Fibroblast of lung (primary cell): ENCODE results near the gene SH2D2A. TPM values are rescaled to one million over a fixed set of nuclear protein-coding genes. Genes with fewer than 3 reads are reported as not detected.

Experiments used
- DNase-seq, 2 donors: peaks; one replicate each; pipeline versions ENCODE4 v3.0.0 to v3.0.0-alpha.2; 2010; ENCODE audit warnings: low read depth in 2 of 2
- H2AFZ ChIP-seq: 2 replicates; pipeline ENCODE4 v1.5.1; 2012; ENCODE audit warnings: low read length, control low read depth, inconsistent platforms
- H3K27ac ChIP-seq: 2 replicates; pipeline ENCODE4 v1.5.1; 2011; ENCODE audit warnings: low read length, control low read depth; ENCODE audit not compliant: insufficient read depth
- H3K27me3 ChIP-seq: 2 replicates; pipeline ENCODE4 v1.5.1; 2011; ENCODE audit warnings: mild to moderate bottlenecking, low read length; ENCODE audit not compliant: control insufficient read depth, insufficient read depth
- H3K36me3 ChIP-seq: 2 replicates; pipeline ENCODE4 v1.5.1; 2011; ENCODE audit warnings: low read length; ENCODE audit not compliant: control insufficient read depth, insufficient read depth
- H3K4me1 ChIP-seq: 2 replicates; pipeline ENCODE4 v1.5.1; 2011; ENCODE audit warnings: low read length; ENCODE audit not compliant: control insufficient read depth, insufficient read depth; ENCODE audit errors: extremely low read depth
- H3K4me2 ChIP-seq: 2 replicates; pipeline ENCODE4 v1.5.1; 2011; ENCODE audit warnings: low read length, control low read depth; ENCODE audit not compliant: insufficient read depth; ENCODE audit errors: extremely low read depth
- H3K4me3 ChIP-seq, 4 experiments: fragments of 200-600 bp in 1 of 4; sonication (generic) in 1 of 4; replicated peaks in 1 of 4; 2 replicates each; pipeline ENCODE4 v1.5.1; 2011 to 2016; ENCODE audit warnings: low read length in 4 of 4, low read depth in 3 of 4, mild to moderate bottlenecking in 3 of 4, control low read depth in 2 of 4, inconsistent platforms in 1 of 4, mixed read lengths in 1 of 4; ENCODE audit not compliant: insufficient read depth in 1 of 4; ENCODE audit errors: control extremely low read depth in 1 of 4
- H3K79me2 ChIP-seq: 2 replicates; pipeline ENCODE4 v1.5.1; 2012; ENCODE audit warnings: mild to moderate bottlenecking, low read length, inconsistent platforms; ENCODE audit not compliant: control insufficient read depth, insufficient read depth
- H3K9ac ChIP-seq: 2 replicates; pipeline ENCODE4 v1.5.1; 2011; ENCODE audit warnings: mild to moderate bottlenecking, low read length, control low read depth; ENCODE audit not compliant: insufficient read depth
- H3K9me3 ChIP-seq: 2 replicates; pipeline ENCODE4 v1.5.1; 2012; ENCODE audit warnings: low read depth, low read length; ENCODE audit not compliant: control insufficient read depth, insufficient read depth
- H4K20me1 ChIP-seq: 2 replicates; pipeline ENCODE4 v1.5.1; 2011; ENCODE audit warnings: low read length; ENCODE audit not compliant: control insufficient read depth, insufficient read depth; ENCODE audit errors: extremely low read depth
- EZH2 ChIP-seq: IDR thresholded peaks from 2 replicates; pipeline ENCODE4 v1.5.1; 2012; ENCODE audit warnings: low read length, control low read depth, mild to moderate bottlenecking; ENCODE audit errors: missing control alignments
- polyA plus RNA-seq, 2 donors: library from polyadenylated mRNA; depleted of rRNA in 1 of 2; stranded (reverse) in 1 of 2; unstranded in 1 of 2; fragments of >200 nt; gene quantifications; 2 replicates each; pipeline ENCODE4 v1.2.1, GENCODE V29; 2011 to 2012; ENCODE audit warnings: missing spikeins in 1 of 2
- total RNA-seq: library from RNA; depleted of rRNA; stranded (reverse); fragments of >200 nt; gene quantifications from 2 replicates; pipeline ENCODE4 v1.2.1, GENCODE V29; 2014
- TF ChIP-seq, protein P1 (sequence below), 2 donors: IDR thresholded peaks in 1 of 2; conservative IDR thresholded peaks in 1 of 2; 1 replicate in 1 of 2; 2 replicates in 1 of 2; pipeline ENCODE4 v1.5.1; 2011 to 2012; ENCODE audit warnings: low read length in 2 of 2, control low read depth in 1 of 2, inconsistent platforms in 1 of 2, low read depth in 1 of 2, mild to moderate bottlenecking in 1 of 2

SH2D2A gene
- total and polyA plus RNA-seq, 2 donors (not counting 1 experiment from before 2014, with no cell fraction given) = not detected

DNA sequence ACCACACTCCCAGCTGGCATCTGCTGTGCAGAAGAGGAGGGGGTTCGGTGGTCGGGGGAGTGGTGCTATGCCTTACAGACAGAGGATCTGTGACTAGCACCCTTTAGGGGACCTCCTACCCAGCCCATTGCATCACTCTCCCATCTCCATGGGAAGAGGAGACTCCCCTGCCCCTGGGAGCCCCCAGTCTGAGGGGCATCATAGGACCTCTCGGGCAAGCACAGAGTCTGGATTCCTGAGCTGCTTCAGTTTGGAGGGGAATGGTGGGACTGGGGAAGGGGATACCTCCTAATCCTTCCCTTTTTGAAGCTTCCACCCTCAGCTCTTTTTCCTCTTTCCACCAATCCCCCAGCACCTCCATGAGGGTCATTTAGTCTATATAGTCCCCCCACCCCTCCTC lies 40.9 kb upstream of the SH2D2A start:
- Histone ChIP-seq H3K27me3 (peaks cover 68% of the 10 kb centered on the region), H3K27ac (no peak overlapping the region), H3K4me2 (no peak overlapping the region), H3K9ac (no peak overlapping the region), H3K4me1 (peaks cover 9% of the 10 kb centered on the region), H3K9me3 (no peaks in the 10 kb centered on the region), H2AFZ (no peak overlapping the region), H3K79me2 (no peaks in the 10 kb centered on the region), H3K36me3 (no peaks in the 10 kb centered on the region), H3K4me3 (no peak overlapping the region), H4K20me1 (no peaks in the 10 kb centered on the region)
- DNase-seq = no peak
- TF ChIP-seq EZH2 = no peak
- TF ChIP-seq, protein P1, sequence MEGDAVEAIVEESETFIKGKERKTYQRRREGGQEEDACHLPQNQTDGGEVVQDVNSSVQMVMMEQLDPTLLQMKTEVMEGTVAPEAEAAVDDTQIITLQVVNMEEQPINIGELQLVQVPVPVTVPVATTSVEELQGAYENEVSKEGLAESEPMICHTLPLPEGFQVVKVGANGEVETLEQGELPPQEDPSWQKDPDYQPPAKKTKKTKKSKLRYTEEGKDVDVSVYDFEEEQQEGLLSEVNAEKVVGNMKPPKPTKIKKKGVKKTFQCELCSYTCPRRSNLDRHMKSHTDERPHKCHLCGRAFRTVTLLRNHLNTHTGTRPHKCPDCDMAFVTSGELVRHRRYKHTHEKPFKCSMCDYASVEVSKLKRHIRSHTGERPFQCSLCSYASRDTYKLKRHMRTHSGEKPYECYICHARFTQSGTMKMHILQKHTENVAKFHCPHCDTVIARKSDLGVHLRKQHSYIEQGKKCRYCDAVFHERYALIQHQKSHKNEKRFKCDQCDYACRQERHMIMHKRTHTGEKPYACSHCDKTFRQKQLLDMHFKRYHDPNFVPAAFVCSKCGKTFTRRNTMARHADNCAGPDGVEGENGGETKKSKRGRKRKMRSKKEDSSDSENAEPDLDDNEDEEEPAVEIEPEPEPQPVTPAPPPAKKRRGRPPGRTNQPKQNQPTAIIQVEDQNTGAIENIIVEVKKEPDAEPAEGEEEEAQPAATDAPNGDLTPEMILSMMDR (conservative IDR thresholded peaks at IDR 0.05 in 1 of 2, IDR thresholded peaks at IDR 0.05 in 1 of 2; ENCODE audit: low read depth in 1 of 2, low read length in 2 of 2) = no peak

DNA sequence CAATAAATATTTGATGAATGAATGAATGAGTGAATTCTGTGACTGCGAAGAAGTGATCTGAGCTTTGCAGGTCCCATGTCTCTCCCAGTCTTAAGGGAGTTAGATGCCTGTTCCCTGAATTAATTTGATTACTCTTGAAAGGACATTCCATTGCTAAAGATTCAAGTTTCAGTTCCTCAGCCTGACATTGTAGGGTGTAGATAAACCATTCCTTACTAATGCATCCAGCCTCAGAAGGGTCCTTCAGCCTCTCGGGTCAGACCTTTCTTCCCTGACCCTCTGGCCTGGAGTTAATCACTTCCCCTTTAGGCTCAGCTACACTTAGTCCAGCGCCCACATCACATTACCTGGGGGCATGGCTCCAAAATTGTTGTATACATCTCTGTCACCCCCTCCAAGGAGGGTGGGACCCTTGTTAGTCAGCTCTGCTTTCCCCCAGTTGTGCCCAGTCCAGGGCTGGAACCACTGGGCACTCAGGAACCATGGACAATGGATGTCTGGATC lies 39.7 kb upstream of the SH2D2A start:
- Histone ChIP-seq H3K4me3 (no peak overlapping the region), H3K4me1 (peaks cover 12% of the 10 kb centered on the region), H3K27ac (no peak overlapping the region)

DNA sequence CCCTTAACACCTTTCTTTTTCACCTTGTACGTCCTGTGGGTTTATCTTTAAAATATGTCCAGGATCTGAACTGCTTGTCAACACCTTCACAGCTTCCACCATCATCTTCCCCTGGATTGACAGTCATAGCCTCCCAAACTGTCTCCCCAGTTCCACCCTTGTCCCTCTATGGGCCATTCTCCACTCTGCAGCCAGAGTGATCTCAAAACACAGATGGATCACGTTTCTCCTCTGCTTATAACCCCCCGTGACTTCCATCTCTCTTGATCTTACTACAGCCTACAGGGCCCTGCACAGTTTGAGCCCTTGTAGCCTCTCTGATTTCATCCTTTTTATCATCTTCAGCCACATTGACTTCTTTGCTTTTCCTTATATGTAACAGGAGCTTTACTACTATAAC lies 38.0 kb upstream of the SH2D2A start:
- no peak overlapping the region for H3K9ac ChIP-seq
- DNase-seq = no peak
- TF ChIP-seq EZH2 = no peak
- H3K4me2 ChIP-seq = no peak overlapping the region
- H3K36me3 ChIP-seq = no peaks in the 10 kb centered on the region
- H3K4me1 ChIP-seq = peaks cover 8% of the 10 kb centered on the region
- H3K27ac ChIP-seq = no peak overlapping the region
- no peak overlapping the region for H2AFZ ChIP-seq
- H3K79me2 ChIP-seq = no peaks in the 10 kb centered on the region
- no peaks in the 10 kb centered on the region for H4K20me1 ChIP-seq
- no peaks in the 10 kb centered on the region for H3K9me3 ChIP-seq
- H3K27me3 ChIP-seq = peaks cover 54% of the 10 kb centered on the region
- no peak overlapping the region for H3K4me3 ChIP-seq

More for the DNA sequence above, 39.7 kb upstream of the SH2D2A start:
- no peak for DNase-seq
- Histone ChIP-seq H2AFZ (no peak overlapping the region), H3K27me3 (peaks cover 59% of the 10 kb centered on the region), H3K36me3 (no peaks in the 10 kb centered on the region), H4K20me1 (no peaks in the 10 kb centered on the region), H3K9ac (no peak overlapping the region), H3K4me2 (no peak overlapping the region), H3K79me2 (no peaks in the 10 kb centered on the region), H3K9me3 (no peaks in the 10 kb centered on the region)
- peak; percentile 6 for TF ChIP-seq EZH2
- TF ChIP-seq, protein P1 (conservative IDR thresholded peaks at IDR 0.05 in 1 of 2, IDR thresholded peaks at IDR 0.05 in 1 of 2; ENCODE audit: low read depth in 1 of 2, low read length in 2 of 2) = no peak
